Mucosa of gallbladder (tissue), 1 donor: ENCODE results near the gene RASGRF2. TPM values are rescaled to one million over a fixed set of nuclear protein-coding genes. Genes with fewer than 3 reads are reported as not detected.
"Not testable (repeated sequence)": the region's sequence is repeated elsewhere in the genome, so short reads cannot be mapped to it uniquely, and the experiment has no call there.

Experiments used
- DNase-seq: peaks from one replicate; pipeline ENCODE4 v3.0.0-alpha.2; 2020; ENCODE audit warnings: low spot score
- total RNA-seq: library from RNA; stranded (reverse); gene quantifications from one replicate; pipeline ENCODE4 v1.2.1, GENCODE V29; 2021
- donor health status: DM: no; HTN: no; CAD: no.

The RASGRF2 gene
- total RNA-seq, 1 donor from 2014 or later: 4.3 TPM

DNA sequence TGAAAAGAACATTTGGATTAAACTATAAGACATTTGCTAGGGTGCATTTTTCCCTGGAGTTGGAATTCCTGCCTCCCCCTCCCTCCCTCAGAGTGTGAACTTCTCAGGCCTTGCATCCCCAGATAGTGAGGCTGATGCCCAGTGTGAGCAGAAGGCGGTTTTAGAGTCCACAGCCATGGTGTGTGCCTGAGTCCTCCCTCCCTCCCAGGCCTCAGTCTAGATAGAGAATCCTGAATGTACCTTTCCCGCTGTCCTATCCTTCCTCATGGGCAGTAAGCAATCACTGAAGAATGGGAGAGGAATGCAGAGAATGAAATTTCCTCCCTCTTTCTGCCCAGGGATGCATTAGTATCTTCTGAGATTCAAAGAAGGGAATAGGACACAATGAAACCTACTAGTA, 108.5 kb downstream of the RASGRF2 start:
- DNase-seq: no peak

DNA sequence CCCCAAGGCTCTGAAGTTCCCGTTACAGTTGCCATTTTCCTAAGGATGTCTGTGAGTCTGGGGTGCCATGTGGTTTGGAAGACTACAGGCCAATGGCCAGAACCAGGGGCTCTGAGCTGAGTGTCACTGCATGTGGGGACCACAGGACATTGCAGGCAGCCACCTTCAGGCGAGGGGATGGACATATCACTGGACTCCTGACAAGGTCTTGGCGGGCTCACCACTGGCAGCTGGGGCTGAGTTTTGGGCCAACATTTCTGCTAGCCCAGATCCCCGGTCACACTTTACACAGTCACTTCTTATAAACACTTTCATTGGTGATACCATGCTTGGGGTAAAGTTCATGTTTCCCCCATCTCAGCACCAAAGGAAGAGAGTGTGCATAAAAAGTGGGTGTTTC, 109.8 kb downstream of the RASGRF2 start:
- no peak for DNase-seq

DNA sequence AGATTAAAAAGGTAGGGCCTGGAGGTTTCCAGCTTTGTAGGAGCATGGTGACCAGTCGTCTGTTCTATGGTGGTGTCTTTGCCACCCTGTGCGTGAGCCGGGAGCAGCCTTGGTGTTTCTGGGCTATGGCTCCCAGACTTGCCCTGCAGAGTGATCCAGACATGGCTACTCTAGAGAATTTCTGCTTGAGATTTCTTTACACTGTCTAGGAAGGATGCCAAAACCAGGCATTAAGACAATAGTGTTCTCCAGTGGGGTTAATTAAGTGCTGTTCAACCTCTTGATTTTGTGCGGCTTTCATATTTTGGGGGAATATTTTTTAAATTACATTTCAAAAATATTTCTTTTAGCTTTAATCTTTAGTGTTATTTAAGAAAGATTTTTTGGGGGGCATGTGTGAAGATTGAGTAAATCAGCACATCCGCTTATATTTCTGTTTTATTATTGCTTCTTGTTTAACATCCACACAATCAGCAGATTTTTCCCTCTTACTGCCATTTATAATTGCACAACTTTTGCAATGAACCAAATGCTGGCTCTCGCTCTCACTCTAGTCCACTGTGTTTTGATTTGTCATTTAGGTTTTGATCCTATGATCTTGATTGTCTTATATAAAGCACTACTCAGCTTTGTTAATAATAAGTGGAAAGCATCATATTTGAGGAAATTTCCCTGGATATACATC, 110.5 kb downstream of the RASGRF2 start:
- no peak for DNase-seq

GRCh38 chr5:81075041-81075440, 114.9 kb downstream of the RASGRF2 start:
- DNase-seq: no peak

DNA sequence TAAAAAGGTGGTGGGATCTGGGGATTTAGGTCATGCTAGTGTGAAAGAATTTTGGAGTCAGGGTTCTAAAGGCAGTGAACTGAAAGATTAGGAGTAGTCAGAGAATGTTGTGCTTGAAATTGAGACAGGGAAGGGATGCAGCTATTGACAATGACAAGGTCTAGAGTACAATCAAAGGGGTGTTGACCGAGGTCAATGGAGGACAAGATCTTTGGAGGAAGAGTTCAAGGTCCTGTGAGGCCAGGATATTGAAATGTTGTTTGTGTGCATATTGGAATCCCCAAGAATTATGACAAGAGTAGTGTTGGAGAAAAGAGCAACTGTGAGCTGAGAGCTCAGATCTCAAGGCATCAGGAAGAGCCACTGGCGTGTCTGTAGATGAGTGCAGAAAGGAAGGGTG, 116.9 kb downstream of the RASGRF2 start:
- no peak for DNase-seq

GRCh38 chr5:81078930-81079329, 118.8 kb downstream of the RASGRF2 start:
- no peak for DNase-seq

DNA sequence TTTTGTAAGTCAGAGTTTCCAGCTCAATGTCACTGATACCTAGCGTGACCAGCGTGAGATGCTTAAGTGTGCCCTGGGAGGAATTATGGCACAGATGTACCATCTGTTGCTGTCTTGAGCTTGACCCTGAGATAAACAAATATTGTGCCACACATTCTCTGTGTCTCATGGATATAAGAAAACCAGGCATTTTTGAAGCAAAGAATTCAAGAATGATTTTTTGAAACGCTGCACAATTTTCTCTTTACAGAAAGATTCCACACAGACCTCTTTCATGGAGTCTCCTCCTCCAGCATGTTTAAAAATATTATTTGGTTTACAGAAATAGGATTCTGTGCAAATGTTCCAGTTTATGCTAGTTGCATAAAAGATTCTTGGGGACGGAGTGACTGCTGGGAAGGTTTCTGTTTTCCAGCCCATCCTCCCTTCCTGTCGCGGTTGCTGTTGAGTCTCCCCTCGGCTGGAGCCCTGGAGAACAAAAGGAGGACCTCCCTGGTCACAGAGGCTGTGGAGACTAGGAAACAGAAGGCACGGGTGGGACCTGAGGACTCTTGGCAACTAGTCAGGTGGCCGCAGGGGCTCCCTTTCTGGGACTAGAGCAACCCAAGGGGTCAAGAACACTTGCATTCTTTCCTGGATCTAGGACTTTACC, 120.8 kb downstream of the RASGRF2 start:
- DNase-seq: no peak

- no peak for DNase-seq
Observed at GRCh38 chr5:81081461-81081835, 121.3 kb downstream of the RASGRF2 start.

DNA sequence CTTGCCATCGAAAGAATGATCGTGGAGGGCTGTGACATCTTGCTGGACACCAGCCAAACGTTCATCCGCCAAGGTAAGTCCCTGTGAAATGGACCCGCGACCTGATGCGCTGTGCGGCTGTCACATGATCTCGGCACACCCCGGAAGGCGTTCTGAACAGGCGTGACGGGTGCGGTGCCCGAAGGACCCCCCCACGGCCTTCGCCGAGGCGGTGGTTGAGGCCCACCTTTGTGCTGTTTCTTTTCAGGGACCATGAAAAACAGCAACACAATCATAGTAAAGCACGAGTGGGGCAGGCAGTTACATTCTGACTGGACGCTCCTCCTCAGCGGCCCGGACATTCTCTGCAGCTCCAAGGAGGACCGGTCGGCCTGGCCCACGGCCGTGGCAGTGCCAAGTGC, 126.7 kb downstream of the RASGRF2 start:
- DNase-seq: no peak

DNA sequence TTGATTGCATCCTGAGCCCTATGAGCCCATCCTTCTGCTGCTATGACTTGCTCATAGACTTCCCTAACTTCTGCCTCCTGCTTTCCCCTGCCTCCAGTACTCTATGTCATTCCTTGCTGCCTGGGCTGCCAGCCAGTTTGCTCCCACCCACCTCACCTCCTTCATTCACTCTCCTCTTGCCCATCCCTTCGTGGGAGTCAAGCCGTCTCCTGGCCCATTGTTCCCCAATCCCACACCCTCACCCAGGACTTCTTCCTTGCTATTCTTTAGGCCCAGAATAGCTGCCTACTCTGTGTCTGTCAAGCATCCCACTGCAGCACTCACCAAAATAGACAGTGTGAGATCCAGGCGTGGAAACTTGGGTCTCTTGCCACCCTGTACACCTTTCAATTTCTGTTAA, 131.0 kb downstream of the RASGRF2 start:
- no peak for DNase-seq

DNA sequence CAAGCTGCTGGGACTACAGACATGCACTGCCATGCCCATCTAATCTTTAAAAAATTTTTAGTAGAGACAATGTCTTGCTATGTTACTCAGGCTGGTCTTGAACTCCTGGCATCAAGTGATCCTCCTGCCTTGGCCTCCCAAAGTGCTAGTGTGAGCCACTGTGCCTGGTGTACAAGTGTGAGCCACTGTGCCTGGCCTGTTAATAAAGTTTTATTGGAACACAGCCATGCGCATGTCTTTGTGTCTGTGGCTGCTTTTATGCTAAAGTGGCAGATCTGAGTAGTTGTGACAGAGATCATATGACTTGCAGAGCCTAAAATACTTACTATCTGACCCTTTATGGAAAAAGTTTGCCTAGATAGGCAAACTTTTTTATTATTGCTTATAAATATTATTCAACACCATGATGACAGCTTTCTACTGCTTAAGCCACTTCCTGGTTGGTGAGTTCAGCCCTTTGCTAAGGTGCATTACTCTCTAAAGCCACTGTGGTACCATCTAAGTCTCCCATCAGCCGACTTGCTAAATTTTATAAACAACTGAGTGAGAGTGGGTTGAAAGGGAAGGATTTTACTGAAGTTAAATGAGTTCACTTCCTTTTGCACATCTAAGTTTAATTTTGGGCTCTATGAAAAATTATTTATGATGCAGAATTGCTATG, 133.5 kb downstream of the RASGRF2 start:
- DNase-seq: no peak

GRCh38 chr5:81095835-81096234, 135.7 kb downstream of the RASGRF2 start:
- no peak for DNase-seq

DNA sequence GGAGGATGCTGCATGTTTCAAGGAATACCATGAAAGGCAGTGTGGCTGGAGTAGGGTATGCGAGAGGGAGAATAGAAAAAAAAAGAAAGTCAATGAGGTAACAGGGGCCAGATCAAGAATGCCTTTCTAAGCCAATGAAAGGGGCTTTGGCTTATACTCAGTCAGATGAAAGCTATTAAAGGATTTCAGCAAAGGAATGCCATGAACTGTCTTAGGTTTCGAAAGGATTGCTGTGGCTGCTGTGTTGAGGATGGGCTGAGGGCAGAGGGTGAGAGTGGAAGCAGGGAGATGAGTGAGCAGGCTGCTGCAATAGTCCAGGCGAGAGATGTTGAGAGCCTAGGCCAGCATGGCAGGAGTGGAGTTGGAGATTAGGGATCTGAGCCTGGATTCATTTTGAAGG, 137.6 kb downstream of the RASGRF2 start:
- DNase-seq: no peak

- DNase-seq: no peak
Observed at GRCh38 chr5:81105261-81105877, 145.2 kb downstream of the RASGRF2 start.

DNA sequence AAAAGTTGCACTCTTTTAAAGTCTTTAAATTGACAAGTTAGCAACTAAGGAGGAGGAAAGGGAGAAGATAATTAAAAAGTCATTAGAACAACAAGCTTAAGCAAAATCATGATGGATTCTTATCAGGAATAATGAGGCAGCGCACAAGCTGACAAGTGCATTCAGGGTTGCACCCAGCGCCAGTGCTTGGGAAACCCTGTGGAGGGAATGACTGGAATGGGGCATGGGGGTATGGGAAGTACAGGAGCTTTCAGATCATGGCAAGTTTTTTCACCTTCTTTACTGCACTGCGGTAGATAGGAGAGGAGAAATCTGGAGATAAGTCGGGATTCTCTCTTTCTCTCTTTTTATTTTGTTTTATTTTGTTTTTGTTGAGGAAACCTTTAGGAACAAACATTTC, 155.1 kb downstream of the RASGRF2 start:
- DNase-seq: no peak

DNA sequence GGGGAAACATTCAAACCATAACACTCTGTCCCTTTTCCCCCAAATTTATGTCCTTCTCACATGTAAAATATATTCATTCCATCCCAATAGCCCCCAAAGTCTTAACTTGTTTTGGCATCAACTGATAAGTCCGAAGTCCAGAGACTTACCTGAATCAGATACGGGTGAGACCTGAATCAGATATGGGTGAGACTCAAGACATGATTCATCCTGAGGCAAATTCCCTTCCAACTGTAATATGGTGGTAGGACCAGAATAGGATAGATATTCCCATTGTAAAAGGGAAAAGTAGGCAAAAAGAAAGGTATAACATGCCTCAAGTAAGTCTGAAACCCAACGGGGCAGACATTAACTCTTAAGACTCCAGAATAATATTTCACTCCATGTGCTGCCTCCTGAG, 157.4 kb downstream of the RASGRF2 start:
- DNase-seq: no peak

GRCh38 chr5:81121273-81121672, 161.1 kb downstream of the RASGRF2 start:
- no peak for DNase-seq

- DNase-seq: no peak
Observed at GRCh38 chr5:81121836-81122630, 161.9 kb downstream of the RASGRF2 start.

DNA sequence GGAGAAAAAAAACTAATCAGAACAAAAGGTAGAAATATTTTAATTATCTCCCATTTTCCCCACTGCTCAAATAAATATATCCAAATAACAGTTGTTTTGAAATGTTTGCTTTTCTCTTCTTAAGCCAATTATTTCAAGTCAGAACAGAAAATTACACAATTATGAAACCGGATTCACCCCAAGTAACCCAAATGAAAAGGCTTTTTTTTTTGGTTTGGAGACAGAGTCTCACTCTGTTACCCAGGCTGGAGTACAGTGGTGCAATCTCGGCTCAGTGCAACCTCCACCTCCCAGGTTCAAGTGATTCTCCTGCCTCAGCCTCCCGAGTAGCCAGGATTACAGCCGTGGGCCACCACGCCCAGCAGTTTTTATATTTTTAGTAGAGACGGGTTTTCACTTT, 164.5 kb downstream of the RASGRF2 start:
- not testable (repeated sequence) for DNase-seq

DNA sequence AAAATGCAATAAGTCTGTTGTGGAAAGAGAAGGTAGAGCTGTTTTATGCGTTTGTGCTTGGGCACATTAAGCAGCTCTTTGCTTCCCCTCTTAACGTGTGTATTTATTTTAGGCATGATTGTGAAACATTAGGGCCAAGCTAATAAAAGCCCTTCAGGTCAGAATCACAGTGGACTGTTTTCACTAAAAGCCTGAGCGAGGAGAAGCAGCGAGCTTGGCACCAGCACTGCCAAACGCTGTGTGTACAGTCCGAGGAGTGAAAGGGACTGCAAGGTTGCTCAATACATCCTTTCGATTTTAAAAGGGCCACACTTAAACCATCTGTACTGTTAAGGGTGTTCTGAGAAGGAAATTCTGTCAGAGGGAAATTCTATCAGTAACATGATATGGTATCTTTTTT, 165.8 kb downstream of the RASGRF2 start:
- no peak for DNase-seq

DNA sequence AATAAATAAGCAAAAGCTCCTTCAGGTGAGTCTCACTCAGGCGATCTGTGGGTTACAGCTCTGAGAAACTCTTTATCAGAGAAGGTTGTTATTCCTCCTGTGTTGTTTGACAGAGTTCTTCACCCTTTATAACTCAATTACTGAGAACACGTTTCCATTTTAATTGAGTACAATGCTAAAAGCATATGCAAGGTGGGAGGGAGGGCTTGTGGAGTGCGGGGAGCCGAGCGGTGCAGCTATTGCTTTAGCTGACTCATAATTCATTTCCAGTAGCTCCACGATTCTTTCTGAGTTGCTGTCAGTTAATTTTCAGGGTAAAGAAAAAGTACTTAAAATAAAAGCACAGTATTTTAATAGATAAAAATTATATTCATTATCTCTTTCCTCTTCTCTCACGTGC, 168.3 kb downstream of the RASGRF2 start:
- no peak for DNase-seq

DNA sequence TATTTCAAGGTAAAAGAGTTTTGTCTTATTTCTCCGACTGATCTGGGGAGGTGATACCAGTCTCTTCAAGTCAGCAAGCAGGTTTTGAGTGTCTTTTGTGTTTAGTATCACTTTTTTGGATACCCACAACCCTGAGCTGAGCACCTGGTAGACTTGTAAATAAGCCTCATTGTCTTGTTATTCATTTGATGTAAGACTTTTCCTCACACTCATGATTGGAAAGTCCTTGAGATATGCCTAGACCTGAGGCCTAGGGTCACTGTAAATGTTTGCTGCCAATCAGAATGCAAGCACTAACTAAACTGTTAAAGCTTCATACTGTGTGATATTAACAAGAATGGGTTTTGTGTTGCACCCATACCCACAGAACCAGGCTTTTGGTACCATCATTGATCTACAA, 172.2 kb downstream of the RASGRF2 start:
- no peak for DNase-seq
